Esophagus squamous epithelium (tissue), 5 donors: ENCODE results near the gene R3HDM4. TPM values are rescaled to one million over a fixed set of nuclear protein-coding genes. Genes with fewer than 3 reads are reported as not detected.

Experiments used
- DNase-seq: peaks from one replicate; lab custom pipeline; 2025; lab: John Stamatoyannopoulos, UW
- H3K27ac ChIP-seq, 4 donors: fragments of 200-600 bp; sonication (generic); one replicate each; pipeline ENCODE4 v1.5.1; 2016 to 2019; ENCODE audit warnings: mild to moderate bottlenecking in 1 of 4
- H3K27me3 ChIP-seq, 4 donors: fragments of 200-600 bp; sonication (generic); 1 replicate in 3 of 4; 2 replicates in 1 of 4; pipeline versions ENCODE4 v1.5.1 to v1.6.0; 2017 to 2021; ENCODE audit warnings: antibody characterized with exemption in 1 of 4
- H3K36me3 ChIP-seq, 3 donors: fragments of 200-600 bp; sonication (generic); one replicate each; pipeline ENCODE4 v1.5.1; 2016 to 2019
- H3K4me1 ChIP-seq, 3 donors: fragments of 200-600 bp; sonication (generic); one replicate each; pipeline ENCODE4 v1.5.1; 2017 to 2019
- H3K4me3 ChIP-seq, 4 donors: fragments of 200-600 bp; sonication (generic); 1 replicate in 3 of 4; 2 replicates in 1 of 4; pipeline ENCODE4 v1.5.1; 2016 to 2019; ENCODE audit warnings: mild to moderate bottlenecking in 2 of 4, moderate library complexity in 1 of 4
- H3K9me3 ChIP-seq, 3 donors: fragments of 200-600 bp; sonication (generic); one replicate each; pipeline ENCODE4 v1.5.1; 2016 to 2019
- CTCF ChIP-seq, 6 experiments: fragments of 450-650 bp in 4 of 6; fragments of 200-600 bp in 2 of 6; sonication (generic) in 2 of 6; IDR thresholded peaks; one replicate each; pipeline ENCODE4 v1.5.1; 2016 to 2019; ENCODE audit warnings: antibody characterized with exemption in 6 of 6, mild to moderate bottlenecking in 4 of 6, moderate library complexity in 4 of 6
- POLR2A ChIP-seq, 4 donors: fragments of 450-650 bp; IDR thresholded peaks; one replicate each; pipeline ENCODE4 v1.6.1; 2017; ENCODE audit warnings: antibody characterized with exemption in 4 of 4, mild to moderate bottlenecking in 4 of 4, moderate library complexity in 3 of 4
- WGBS, 2 donors: methylation state at CpG; one replicate each; pipeline ENCODE4 v1.1.5; 2018; 5-methylcytosine and 5-hydroxymethylcytosine counted together
- intact Hi-C: fragments of 100-400 bp; cut with DNase I; formaldehyde crosslinking; loops from one replicate; pipeline ENCODE4 v1.15.0; 2022
- total RNA-seq, 4 donors: library from RNA; depleted of rRNA; stranded (reverse); fragments of >200 nt; gene quantifications; one replicate each; pipeline ENCODE4 v1.1.0, GENCODE V29; 2016
- donor health status: DM: yes; HTN: yes; CAD: no.

Gene R3HDM4
- total RNA-seq, 4 donors from 2014 or later: 42.9 to 83.7 (median 62.4) TPM

GRCh38 chr19:898663-899062 is 14.4 kb downstream of the R3HDM4 start:
- peaks cover 4 to 27% (median 4%) of the 10 kb centered on the region in 3 donors for H3K4me1 ChIP-seq
- TF ChIP-seq CTCF (IDR thresholded peaks at IDR 0.05) (no peak), POLR2A (IDR thresholded peaks at IDR 0.05) (no peak)
- intact Hi-C loops: no loop called here
- H3K27ac ChIP-seq: no peak overlapping the region
- DNase-seq: no peak
- no peak overlapping the region for H3K4me3 ChIP-seq
- H3K36me3 ChIP-seq: peaks cover 8 to 61% (median 20%) of the 10 kb centered on the region in 3 donors
- H3K9me3 ChIP-seq: no peaks in the 10 kb centered on the region
- WGBS, 2 donors: 84 to 100% methylated on average over 2 to 5 of the region's 20 CpGs
- no peaks in the 10 kb centered on the region for H3K27me3 ChIP-seq

DNA sequence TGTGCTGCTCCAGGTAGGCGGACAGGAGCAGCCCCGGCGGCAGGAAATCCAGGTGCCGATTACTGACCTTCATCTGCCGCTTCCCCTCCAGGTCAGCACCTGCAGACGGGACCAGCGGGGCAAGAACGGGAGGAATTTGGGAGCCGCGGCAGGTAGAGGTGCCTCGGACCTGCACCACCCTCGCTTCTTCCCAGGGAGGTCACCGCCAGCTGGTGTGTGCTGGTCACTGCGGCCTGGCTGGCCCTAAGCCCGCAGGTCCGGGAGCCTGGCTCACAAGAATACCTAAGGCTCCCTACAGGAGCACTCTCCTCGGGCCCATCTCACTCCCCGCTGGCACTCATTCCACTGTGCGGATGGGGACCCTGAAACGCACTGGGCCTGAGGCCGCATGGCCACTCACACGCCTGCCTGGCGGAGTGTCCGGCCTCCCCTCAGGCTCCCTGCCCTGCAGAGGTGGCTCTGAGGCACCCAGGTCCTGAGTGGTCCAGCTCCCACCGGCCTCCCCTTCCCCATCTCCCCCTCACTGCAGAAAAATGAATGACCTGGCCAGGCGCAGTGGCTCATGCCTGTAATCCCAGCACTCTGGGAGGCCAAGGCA is 15.5 kb downstream of the R3HDM4 start:
- no peak for DNase-seq
- TF ChIP-seq CTCF (IDR thresholded peaks at IDR 0.05) (no peak), POLR2A (IDR thresholded peaks at IDR 0.05) (no peak)
- peaks cover 0 to 22% (median 0%) of the 10 kb centered on the region in 3 donors for H3K4me1 ChIP-seq
- H3K4me3 ChIP-seq: no peak overlapping the region
- no peaks in the 10 kb centered on the region for H3K27me3 ChIP-seq
- no peaks in the 10 kb centered on the region for H3K9me3 ChIP-seq
- no peak overlapping the region for H3K27ac ChIP-seq
- intact Hi-C loops: no loop called here
- WGBS, 2 donors: 87% methylated on average over 12 to 20 of the region's 26 CpGs
- peaks cover 8 to 58% (median 20%) of the 10 kb centered on the region in 3 donors for H3K36me3 ChIP-seq

DNA sequence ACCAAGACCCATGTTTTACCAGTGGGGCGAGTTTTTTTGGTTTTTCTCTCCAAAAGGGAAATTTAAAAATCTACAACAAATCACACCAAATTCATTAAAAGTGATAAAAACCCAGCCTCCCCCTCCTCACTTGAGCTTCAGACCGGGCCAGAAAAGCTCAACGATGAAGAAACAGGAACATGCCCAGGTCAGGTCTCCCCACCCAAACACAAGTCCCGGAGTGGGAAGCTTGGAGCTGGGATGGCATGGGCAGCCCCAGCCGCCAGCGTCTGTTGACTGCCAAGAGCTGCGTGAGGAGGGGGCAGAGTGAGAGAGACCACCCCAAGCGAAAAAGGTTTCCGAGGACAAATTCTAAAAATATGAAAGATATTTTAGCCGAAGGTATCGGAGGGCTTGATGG is 16.0 kb downstream of the R3HDM4 start:
- peaks cover 8 to 53% (median 20%) of the 10 kb centered on the region in 3 donors for H3K36me3 ChIP-seq
- intact Hi-C loops: no loop called here
- no peaks in the 10 kb centered on the region for H3K9me3 ChIP-seq
- no peak overlapping the region for H3K27ac ChIP-seq
- DNase-seq: no peak
- 93 to 94% methylated on average over 5 to 10 of the region's 11 CpGs for WGBS, 2 donors
- no peaks in the 10 kb centered on the region for H3K27me3 ChIP-seq
- no peak for TF ChIP-seq CTCF (IDR thresholded peaks at IDR 0.05)
- no peak for TF ChIP-seq POLR2A (IDR thresholded peaks at IDR 0.05)
- peaks cover 2 to 26% (median 5%) of the 10 kb centered on the region in 3 donors for H3K4me1 ChIP-seq
- no peak overlapping the region for H3K4me3 ChIP-seq

- intact Hi-C loops: no loop called here
- peaks cover 5 to 31% (median 8%) of the 10 kb centered on the region in 3 donors for H3K4me1 ChIP-seq
- WGBS, 2 donors: 87 to 96% methylated on average over 7 to 8 of the region's 10 CpGs
Observed at GRCh38 chr19:896434-896833, 16.6 kb downstream of the R3HDM4 start.

More at GRCh38 chr19:896434-896833, 16.6 kb downstream of the R3HDM4 start:
- TF ChIP-seq POLR2A (IDR thresholded peaks at IDR 0.05) (no peak), CTCF (IDR thresholded peaks at IDR 0.05) (no peak)
- Histone ChIP-seq H3K36me3 (peaks cover 8 to 47% (median 20%) of the 10 kb centered on the region in 3 donors), H3K4me3 (no peak overlapping the region), H3K27me3 (no peaks in the 10 kb centered on the region), H3K9me3 (no peaks in the 10 kb centered on the region), H3K27ac (no peak overlapping the region)
- no peak for DNase-seq
